ENCODE results near the gene FGFRL1.

- TF ChIP-seq CTCF (IDR thresholded peaks at IDR 0.05) (no peak), POLR2AphosphoS5 (IDR thresholded peaks at IDR 0.05) (no peak), POLR2A (IDR thresholded peaks at IDR 0.05) (no peak)
These were observed 14.7 kb downstream of the FGFRL1 start for GRCh38 chr4:1026115-1026514.

All from breast epithelium (tissue), 3 donors.